Measurements from ENCODE around the gene PPFIA2. TPM values are rescaled to one million over a fixed set of nuclear protein-coding genes. Genes with fewer than 3 reads are reported as not detected.

PPFIA2 gene
- total RNA-seq, 4 donors from 2014 or later: 0.11 to 0.89 (median 0.32) TPM; not detected in 1

DNA sequence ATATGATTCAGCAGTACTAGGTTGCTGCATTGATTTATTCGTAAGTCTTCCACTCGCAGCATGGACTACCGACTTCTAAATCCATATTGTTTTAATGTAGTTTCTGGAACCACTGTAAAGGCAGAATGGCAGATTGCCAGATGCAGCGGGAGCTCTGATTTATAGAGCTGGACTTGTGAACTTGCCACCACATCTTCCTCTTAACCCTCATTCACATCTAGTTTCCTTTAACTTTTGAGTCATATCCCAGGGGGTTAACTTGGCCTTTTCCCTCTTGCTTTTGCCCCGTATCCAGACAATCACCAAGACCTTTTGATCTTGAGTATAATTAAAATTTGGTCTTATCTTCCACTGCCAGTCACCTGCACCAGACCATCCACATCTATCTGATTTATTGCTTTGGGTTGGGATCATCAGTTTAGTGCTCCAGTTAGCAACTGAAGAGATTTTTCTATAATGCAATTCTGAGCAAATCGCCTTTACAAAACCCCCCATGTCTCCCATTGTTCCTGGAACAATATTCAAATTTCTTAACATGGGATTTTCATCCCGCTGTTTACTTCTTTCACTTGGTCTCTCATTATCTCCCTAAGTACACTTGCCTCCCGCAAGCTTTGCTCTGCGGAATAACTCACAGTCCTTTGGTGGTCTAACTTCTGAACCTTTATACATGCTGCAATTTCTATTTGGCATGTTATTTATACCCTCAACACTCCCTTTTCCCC is 550.8 kb downstream of the PPFIA2 start:
- H3K9me3 ChIP-seq: no peaks in the 10 kb centered on the region

More for the DNA sequence above, 550.8 kb downstream of the PPFIA2 start:
- no peak for DNase-seq (ENCODE audit: low spot score in 2 of 2)
- no peak overlapping the region for H3K27ac ChIP-seq
- no peak overlapping the region for H3K4me3 ChIP-seq
- H3K27me3 ChIP-seq: no peaks in the 10 kb centered on the region
- no peaks in the 10 kb centered on the region for H3K4me1 ChIP-seq
- TF ChIP-seq EP300 (IDR thresholded peaks at IDR 0.05): no peak
- no peak for TF ChIP-seq POLR2A (IDR thresholded peaks at IDR 0.05)
- no peak for TF ChIP-seq CTCF (IDR thresholded peaks at IDR 0.05)
- no peak for TF ChIP-seq POLR2AphosphoS5 (IDR thresholded peaks at IDR 0.05)
- no peaks in the 10 kb centered on the region for H3K36me3 ChIP-seq
- WGBS: 66% methylated on average over 9 of the region's 9 CpGs

Measured in suprapubic skin (tissue), 4 donors.